H1 (cell line): ENCODE measurements around the gene MBOAT2. TPM values are rescaled to one million over a fixed set of nuclear protein-coding genes. Genes with fewer than 3 reads are reported as not detected.

ENCODE experiments used
- KDM4A ChIP-seq: IDR thresholded peaks from one replicate; pipeline ENCODE4 v1.7.1; 2012; ENCODE audit warnings: low read depth, mild to moderate bottlenecking, moderate library complexity, low read length, inconsistent platforms; ENCODE audit not compliant: severe bottlenecking
- polyA plus RNA-seq, 7 experiments: library from polyadenylated mRNA; depleted of rRNA in 3 of 7; stranded (reverse) in 5 of 7; unstranded in 2 of 7; fragments of >200 nt in 5 of 7; fragments of 200-250 nt in 2 of 7; gene quantifications; 1 replicate in 5 of 7; 2 replicates in 1 of 7; 4 replicates in 1 of 7; pipeline versions ENCODE4 v1.2.1 to v1.2.3, GENCODE V29; 2011 to 2013; ENCODE audit warnings: missing spikeins in 2 of 7, mixed read lengths in 2 of 7
- total RNA-seq: library from RNA; stranded (reverse); fragmentation: NEBNext Ultra II Directional; extraction: Animal tissue kit (Norgen Biotek cat#: 25700); gene quantifications from 2 replicates; pipeline ENCODE4 v1.2.1, GENCODE V29; 2021
- TF ChIP-seq, protein P1 (sequence below): IDR thresholded peaks from 2 replicates; pipeline ENCODE4 v1.6.1; 2011; ENCODE audit warnings: low read length, improper control_type of control experiment

MBOAT2 gene
- total and polyA plus RNA-seq, 2 of the 8 experiments (the other 6 are each of a cell fraction or from before 2014, with no cell fraction given) = 11.2 to 23.4 TPM

DNA sequence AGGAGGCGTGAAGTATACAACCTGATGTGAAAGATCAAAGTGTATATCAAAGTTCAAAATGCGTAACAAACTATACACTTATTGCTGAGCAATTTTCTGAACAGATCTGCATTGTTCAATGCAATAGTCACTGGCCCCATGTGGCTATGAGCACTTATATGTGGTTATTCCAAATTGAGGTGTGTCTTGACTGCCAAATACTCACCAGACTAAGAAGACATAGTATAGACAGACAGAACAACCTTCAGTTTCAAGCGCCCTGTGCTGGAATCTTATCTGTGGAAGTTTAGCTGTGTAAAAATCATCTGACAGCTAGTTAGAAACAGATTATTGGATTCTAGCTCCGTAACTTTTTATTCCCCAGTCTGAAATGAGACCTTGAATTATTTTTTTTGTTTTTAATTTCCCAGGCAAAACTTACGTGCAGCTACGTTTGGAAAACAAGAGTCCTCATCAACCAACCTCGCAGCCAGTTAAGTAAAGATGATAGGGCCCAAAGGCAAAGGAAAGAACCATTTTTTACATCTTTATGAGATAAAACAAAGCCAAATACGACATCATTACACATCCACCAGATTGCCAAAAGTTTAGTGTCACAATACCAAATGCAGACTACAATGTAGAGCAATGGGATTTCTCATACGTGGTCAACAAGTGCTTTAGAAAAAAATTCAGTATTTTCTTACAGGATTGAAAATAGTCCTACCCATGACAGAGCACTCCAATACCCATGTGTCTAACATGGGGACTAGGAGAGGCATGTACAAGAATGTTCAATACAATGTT, 37.2 kb downstream of the MBOAT2 start (continued):
- no peak for TF ChIP-seq KDM4A
- TF ChIP-seq, protein P1, sequence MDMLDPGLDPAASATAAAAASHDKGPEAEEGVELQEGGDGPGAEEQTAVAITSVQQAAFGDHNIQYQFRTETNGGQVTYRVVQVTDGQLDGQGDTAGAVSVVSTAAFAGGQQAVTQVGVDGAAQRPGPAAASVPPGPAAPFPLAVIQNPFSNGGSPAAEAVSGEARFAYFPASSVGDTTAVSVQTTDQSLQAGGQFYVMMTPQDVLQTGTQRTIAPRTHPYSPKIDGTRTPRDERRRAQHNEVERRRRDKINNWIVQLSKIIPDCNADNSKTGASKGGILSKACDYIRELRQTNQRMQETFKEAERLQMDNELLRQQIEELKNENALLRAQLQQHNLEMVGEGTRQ = no peak
